Dendritic cell treated with granulocyte-macrophage colony-stimulating factor and Interleukin-4, amounts not matched to agents 40 ng/mL and 50 ng/mL, for 4 days (primary cell): ENCODE data around the gene PIK3C2A.

ENCODE experiments used
- H3K27ac Mint-ChIP-seq: one replicate; pipeline ENCODE4 v1.8.0; 2022; ENCODE audit warnings: mild to moderate bottlenecking, mixed read lengths
- H3K27me3 Mint-ChIP-seq: one replicate; pipeline ENCODE4 v1.8.0; 2022; ENCODE audit warnings: mild to moderate bottlenecking, mixed read lengths
- H3K36me3 Mint-ChIP-seq: one replicate; pipeline ENCODE4 v1.8.0; 2022; ENCODE audit warnings: low read depth, mixed read lengths
- H3K4me1 Mint-ChIP-seq: one replicate; pipeline ENCODE4 v1.8.0; 2022; ENCODE audit warnings: low read depth, mixed read lengths
- H3K4me3 Mint-ChIP-seq: one replicate; pipeline ENCODE4 v1.8.0; 2022; ENCODE audit warnings: mild to moderate bottlenecking, moderate library complexity, mixed read lengths
- H3K9me3 Mint-ChIP-seq: one replicate; pipeline ENCODE4 v1.8.0; 2022; ENCODE audit warnings: mixed read lengths
- intact Hi-C: fragments of 100-400 bp; cut with micrococcal nuclease; formaldehyde crosslinking; loops from one replicate; pipeline ENCODE4 v1.15.0; 2022

Gene PIK3C2A

DNA sequence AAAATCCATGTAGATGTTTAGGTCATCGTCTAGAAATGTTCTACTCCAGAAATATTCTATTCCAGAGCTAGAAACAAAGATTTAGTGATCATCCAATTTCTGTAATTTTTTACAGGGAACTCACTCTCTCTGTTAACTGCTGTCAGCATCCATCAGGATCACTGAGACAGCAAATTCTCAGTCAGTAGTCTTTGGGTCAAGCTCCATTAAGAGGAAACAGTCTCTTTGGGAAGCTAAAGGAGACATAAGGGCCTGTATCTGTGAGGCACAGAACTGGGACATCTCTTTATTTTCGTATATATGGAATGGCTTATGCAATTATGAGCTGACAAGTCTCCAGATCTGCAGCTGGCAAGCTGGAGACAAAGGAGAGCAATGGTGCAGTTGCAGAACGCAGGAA, 48.3 kb downstream of the PIK3C2A start:
- Mint-ChIP-seq H3K36me3 (peaks cover 10% of the 10 kb centered on the region), H3K9me3 (no peaks in the 10 kb centered on the region), H3K27me3 (no peaks in the 10 kb centered on the region), H3K27ac (peak overlapping the region; percentile 65), H3K4me1 (peaks cover 54% of the 10 kb centered on the region), H3K4me3 (no peak overlapping the region)
- intact Hi-C loops: no loop called here
